ENCODE results near the gene OR2W3.

OR2W3 gene

GRCh38 chr1:247913786-247914185 lies 18.4 kb downstream of the OR2W3 start:
- no peak for DNase-seq (ENCODE audit: low spot score)
- no peak for TF ChIP-seq CTCF (IDR thresholded peaks at IDR 0.05)
- H3K27ac ChIP-seq: no peak overlapping the region
- H3K4me3 ChIP-seq: no peak overlapping the region

DNA sequence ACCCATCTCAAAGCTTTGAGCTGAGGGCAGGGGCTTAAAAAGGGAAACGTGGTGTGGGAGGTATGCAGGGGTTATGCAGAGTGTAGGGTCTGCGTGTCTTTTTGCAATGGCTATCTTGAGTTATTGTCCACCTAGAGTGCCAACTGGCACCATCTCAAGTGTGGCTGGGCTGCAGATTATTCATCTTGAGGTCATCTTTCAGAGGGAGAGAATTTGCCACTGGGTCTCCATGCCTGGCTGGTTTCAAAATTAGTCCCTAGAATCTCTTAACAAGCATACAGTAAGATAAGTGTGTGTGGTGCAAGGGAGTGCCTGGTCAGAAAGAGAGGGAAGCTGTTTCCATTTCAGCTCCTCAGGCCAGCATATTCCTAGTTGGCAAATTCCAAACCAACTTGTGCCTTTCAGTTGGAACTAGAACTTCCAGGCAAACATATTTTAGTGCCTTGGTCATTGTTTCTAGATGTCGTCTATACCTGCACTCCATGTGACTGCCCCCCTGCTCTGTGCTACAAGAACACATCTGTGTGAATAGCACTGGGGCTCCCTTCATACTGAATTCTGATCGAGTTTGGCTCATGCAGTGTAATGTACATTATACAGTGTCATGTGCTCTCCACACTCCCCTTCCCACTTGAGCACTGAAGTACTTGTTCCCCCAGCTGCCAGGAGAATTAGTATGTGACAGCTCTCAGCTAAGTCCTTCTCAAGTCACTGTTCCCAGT lies 19.7 kb downstream of the OR2W3 start:
- TF ChIP-seq CTCF (IDR thresholded peaks at IDR 0.05): no peak
- H3K27ac ChIP-seq: no peak overlapping the region
- no peak overlapping the region for H3K4me3 ChIP-seq
- DNase-seq (ENCODE audit: low spot score): no peak

DNA sequence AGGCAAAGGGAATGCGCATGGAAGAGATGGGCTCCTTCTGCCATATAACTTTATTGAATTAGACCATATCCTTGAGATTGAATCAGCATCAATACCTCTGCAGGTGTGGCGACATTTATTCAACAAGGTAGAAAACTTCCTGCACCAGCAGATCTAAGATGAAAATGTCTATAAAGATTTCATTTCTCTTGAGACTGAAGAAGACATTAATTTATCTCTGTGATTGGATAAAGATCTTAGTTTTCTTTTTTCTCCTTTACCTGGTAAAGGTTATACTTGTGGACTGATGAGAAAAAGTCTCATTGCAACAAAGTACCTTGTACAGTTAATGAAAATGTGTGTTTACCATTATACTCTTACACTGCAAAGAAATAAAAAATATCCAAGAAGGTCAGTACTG lies 24.6 kb downstream of the OR2W3 start, which contains the start of gene OR2T8:
Gene OR2T8, plus strand, starts transcription at position 301 of the 400 bp plus-strand sequence. CDS start 766 bp downstream, outside the sequence.
- DNase-seq (ENCODE audit: low spot score): no peak
- Histone ChIP-seq H3K27ac (no peak within 1 kb of the TSS), H3K4me3 (no peak within 1 kb of the TSS)
- no peak for TF ChIP-seq CTCF (IDR thresholded peaks at IDR 0.05)

DNA sequence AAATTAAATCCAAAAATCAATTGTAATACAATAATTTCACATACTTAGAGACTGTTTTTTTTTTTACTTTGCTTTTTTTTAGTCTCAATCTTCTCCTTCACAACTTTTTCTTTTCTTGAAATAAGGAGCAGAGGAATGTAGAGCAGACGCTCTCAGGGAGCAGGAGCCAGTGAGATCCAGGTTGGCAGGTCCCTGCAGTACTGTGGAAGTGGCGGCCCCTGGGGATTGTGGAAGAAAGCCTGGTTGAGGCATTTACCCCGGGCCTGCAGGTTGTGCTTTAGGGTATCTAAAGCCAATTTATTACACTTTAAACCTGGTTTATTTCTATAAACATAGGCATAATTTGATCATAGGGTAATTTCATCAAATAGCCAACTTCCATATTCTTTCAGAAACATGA lies 28.6 kb downstream of the OR2W3 start:
- Histone ChIP-seq H3K4me3 (no peak overlapping the region), H3K27ac (no peak overlapping the region)
- DNase-seq (ENCODE audit: low spot score): no peak
- TF ChIP-seq CTCF (IDR thresholded peaks at IDR 0.05): no peak

GRCh38 chr1:247924868-247925267 lies 29.5 kb downstream of the OR2W3 start, which contains the start of gene OR2AJ1:
OR2AJ1 (plus strand) TSS chr1:247924889; CDS start chr1:247933769, 8,880 bp downstream.
- H3K27ac ChIP-seq: no peak within 1 kb of the TSS
- TF ChIP-seq CTCF (IDR thresholded peaks at IDR 0.05): no peak
- no peak for DNase-seq (ENCODE audit: low spot score)
- H3K4me3 ChIP-seq: no peak within 1 kb of the TSS

DNA sequence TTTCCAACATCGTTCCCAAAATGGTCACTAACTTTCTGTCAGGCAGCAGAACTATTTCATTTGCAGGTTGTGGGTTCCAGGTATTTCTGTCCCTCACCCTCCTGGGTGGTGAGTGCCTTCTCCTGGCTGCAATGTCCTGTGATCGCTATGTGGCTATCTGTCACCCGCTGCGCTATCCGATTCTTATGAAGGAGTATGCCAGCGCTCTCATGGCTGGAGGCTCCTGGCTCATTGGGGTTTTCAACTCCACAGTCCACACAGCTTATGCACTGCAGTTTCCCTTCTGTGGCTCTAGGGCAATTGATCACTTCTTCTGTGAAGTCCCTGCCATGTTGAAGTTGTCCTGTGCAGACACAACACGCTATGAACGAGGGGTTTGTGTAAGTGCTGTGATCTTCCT lies 38.6 kb downstream of the OR2W3 start:
- Histone ChIP-seq H3K4me3 (no peak overlapping the region), H3K27ac (no peak overlapping the region)
- no peak for DNase-seq (ENCODE audit: low spot score)
- no peak for TF ChIP-seq CTCF (IDR thresholded peaks at IDR 0.05)

DNA sequence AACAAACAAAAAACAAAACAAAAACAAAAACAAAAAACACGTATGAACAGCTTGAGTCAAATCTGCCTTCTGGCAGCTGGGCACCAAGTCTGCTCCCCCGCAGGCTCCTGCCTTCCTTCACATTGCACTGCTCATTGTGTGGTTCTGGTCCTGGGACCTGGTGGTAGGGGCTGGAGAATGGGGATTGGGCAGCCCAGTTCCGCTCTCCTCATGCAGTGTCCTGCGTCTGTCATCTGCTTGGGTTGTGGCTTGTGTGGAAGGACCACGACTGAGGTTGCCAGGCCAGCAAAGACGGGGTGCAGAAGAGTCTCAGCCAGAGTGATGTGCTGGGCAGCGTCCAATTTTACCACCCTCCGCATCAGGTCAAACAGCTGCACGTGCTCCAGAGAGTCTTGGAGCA lies 40.4 kb downstream of the OR2W3 start:
- no peak for DNase-seq (ENCODE audit: low spot score)
- no peak for TF ChIP-seq CTCF (IDR thresholded peaks at IDR 0.05)
- Histone ChIP-seq H3K4me3 (no peak overlapping the region), H3K27ac (no peak overlapping the region)
